ENCODE measurements around the gene TRIM71.
"Not testable (repeated sequence)": the region's sequence is repeated elsewhere in the genome, so short reads cannot be mapped to it uniquely, and the experiment has no call there.

Gene TRIM71

GRCh38 chr3:32844322-32844654, 26.5 kb downstream of the TRIM71 start:
- DNase-seq, result no peak

- DNase-seq, result peak; percentile 13
Observed at GRCh38 chr3:32844914-32845313, 27.1 kb downstream of the TRIM71 start.

- DNase-seq, result not testable (repeated sequence)
Observed at GRCh38 chr3:32845546-32845945, 27.7 kb downstream of the TRIM71 start.

GRCh38 chr3:32847045-32847444, 29.2 kb downstream of the TRIM71 start:
- not testable (repeated sequence) for DNase-seq

GRCh38 chr3:32847528-32847927, 29.7 kb downstream of the TRIM71 start:
- no peak for DNase-seq

GRCh38 chr3:32848215-32848614, 30.4 kb downstream of the TRIM71 start:
- DNase-seq, result no peak

- no peak for DNase-seq
Observed at GRCh38 chr3:32849046-32849445, 31.2 kb downstream of the TRIM71 start.

GRCh38 chr3:32850226-32850625, 32.4 kb downstream of the TRIM71 start:
- DNase-seq, result no peak

- no peak for DNase-seq
Observed at GRCh38 chr3:32850636-32851035, 32.8 kb downstream of the TRIM71 start.

- DNase-seq, result no peak
Observed at GRCh38 chr3:32852146-32852545, 34.3 kb downstream of the TRIM71 start.

- DNase-seq, result no peak
Observed at GRCh38 chr3:32855350-32855953, 37.7 kb downstream of the TRIM71 start.

GRCh38 chr3:32856355-32856889, 38.6 kb downstream of the TRIM71 start:
- DNase-seq, result no peak

GRCh38 chr3:32856901-32857507, 39.2 kb downstream of the TRIM71 start:
- DNase-seq, result no peak

GRCh38 chr3:32857921-32858320, 40.1 kb downstream of the TRIM71 start:
- DNase-seq, result no peak

GRCh38 chr3:32859604-32860237, 41.9 kb downstream of the TRIM71 start:
- no peak for DNase-seq

GRCh38 chr3:32860499-32860898, 42.7 kb downstream of the TRIM71 start:
- no peak for DNase-seq

GRCh38 chr3:32861681-32862080, 43.9 kb downstream of the TRIM71 start:
- DNase-seq, result no peak

GRCh38 chr3:32862247-32862935, 44.6 kb downstream of the TRIM71 start:
- DNase-seq, result no peak

GRCh38 chr3:32862936-32863487, 45.2 kb downstream of the TRIM71 start:
- no peak for DNase-seq

GRCh38 chr3:32865383-32865782, 47.6 kb downstream of the TRIM71 start:
- no peak for DNase-seq

GRCh38 chr3:32866533-32866932, 48.7 kb downstream of the TRIM71 start:
- DNase-seq, result no peak

GRCh38 chr3:32867954-32868353, 50.2 kb downstream of the TRIM71 start:
- DNase-seq, result no peak

- no peak for DNase-seq
Observed at GRCh38 chr3:32868719-32869512, 51.1 kb downstream of the TRIM71 start.

Measured in NCI-H1105 treated with DMSO at 0.1 percent for 48 hours (cell line).